ENCODE measurements around the gene MOBP. TPM values are rescaled to one million over a fixed set of nuclear protein-coding genes. Genes with fewer than 3 reads are reported as not detected.

Gene MOBP
- polyA plus RNA-seq, 4 donors, result under 0.01 to 0.37 (median 0.09) TPM; not detected in 1

DNA sequence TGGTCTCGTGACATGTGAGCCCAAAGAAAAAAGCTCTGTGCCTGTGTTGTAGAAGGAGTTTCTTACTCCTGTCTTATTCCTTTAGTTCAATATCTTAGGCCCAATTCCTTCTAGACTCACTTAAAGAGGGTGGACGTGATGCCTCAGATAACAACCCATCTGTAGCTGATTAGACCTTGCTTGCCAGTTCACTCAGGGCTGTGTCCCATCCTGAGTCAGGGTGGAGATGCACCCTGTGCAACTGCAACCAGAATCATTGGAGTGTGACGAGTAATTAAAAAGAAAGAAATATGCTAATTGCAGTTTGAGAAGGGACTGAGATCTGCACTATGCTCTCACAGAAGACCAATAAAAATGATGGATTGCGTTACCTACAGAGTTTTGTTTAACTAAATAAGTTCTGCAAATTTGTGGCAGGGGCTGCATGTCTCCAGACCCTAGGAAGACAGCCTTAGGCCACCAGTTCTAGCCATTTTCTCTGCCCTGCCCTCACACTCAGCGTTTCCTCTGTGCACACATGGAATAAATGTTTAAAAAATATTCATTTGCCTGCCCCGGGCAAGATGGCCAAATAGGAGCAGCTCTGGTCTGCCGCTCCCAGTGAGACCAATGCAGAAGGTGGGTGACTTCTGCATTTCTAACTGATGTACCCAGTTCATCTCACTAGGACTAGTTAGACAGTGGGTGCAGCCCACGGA lies 83.0 kb downstream of the MOBP start:
- H3K27me3 ChIP-seq (ENCODE audit: control insufficient read depth in 3 of 3, insufficient read depth in 3 of 3, low read length in 3 of 3), result no peaks in the 10 kb centered on the region
- no peak for DNase-seq
- FAIRE-seq, result no peak
- whole genome bisulfite sequencing, 3 donors, result 69 to 74% (median 70%) methylated on average over 8 of the region's 8 CpGs
- no peaks in the 10 kb centered on the region for H3K4me1 ChIP-seq (ENCODE audit: control insufficient read depth in 3 of 3, insufficient read depth in 2 of 3, low read depth in 1 of 3, low read length in 2 of 3)
- H3K36me3 ChIP-seq (ENCODE audit: control insufficient read depth in 3 of 3, insufficient read depth in 2 of 3, low read depth in 1 of 3, low read length in 3 of 3), result no peaks in the 10 kb centered on the region
- H3K4me3 ChIP-seq (ENCODE audit: low read depth in 1 of 3, low read length in 3 of 3), result no peak overlapping the region
- H3K27ac ChIP-seq (ENCODE audit: low read depth in 1 of 3, low read length in 2 of 3), result no peak overlapping the region
- no peaks in the 10 kb centered on the region for H3K9me3 ChIP-seq (ENCODE audit: control insufficient read depth in 2 of 2, insufficient read depth in 1 of 2, low read depth in 1 of 2, low read length in 1 of 2)

Other genes with a start within 250 kb of the MOBP start
- 1 to 10 TPM in 1 of 4 donors, under 1 TPM in 1, not detected in 2; 0.06 to 3.7 TPM for gene CX3CR1, start 187.6 kb upstream of the MOBP start, polyA plus RNA-seq
- under 1 TPM in 1 of 4 donors, not detected in 3; 0.09 TPM for gene CCR8, start 138.0 kb upstream of the MOBP start, polyA plus RNA-seq
- 10 to 100 TPM; 17.3 to 42.9 (median 30.8) TPM for gene SLC25A38, start 84.3 kb upstream of the MOBP start, polyA plus RNA-seq
- gene RPSA, start 61.0 kb upstream of the MOBP start, polyA plus RNA-seq, result 1,000 to 10,000 TPM in 3 of 4 donors, 100 to 1,000 TPM in 1; 893 to 2,034 (median 1,393) TPM